Cardiac fibroblast (primary cell): Measurements from ENCODE around the gene NTN1.

Experiments used
- DNase-seq, 2 donors: peaks; one replicate each; pipeline versions ENCODE4 v3.0.0 to v3.0.0-alpha.2; 2010; ENCODE audit warnings: low read depth in 2 of 2
- H3K4me3 ChIP-seq, 2 donors: replicated peaks in 1 of 2; 1 replicate in 1 of 2; 2 replicates in 1 of 2; pipeline ENCODE4 v1.5.1; 2011; ENCODE audit warnings: low read depth in 2 of 2, low read length in 2 of 2, mild to moderate bottlenecking in 2 of 2, moderate library complexity in 1 of 2
- TF ChIP-seq, protein P1 (sequence below): IDR thresholded peaks from one replicate; pipeline ENCODE4 v1.5.1; 2011; ENCODE audit warnings: low read depth, mild to moderate bottlenecking, low read length, inconsistent platforms

Gene NTN1

GRCh38 chr17:9218911-9219310 lies 197.6 kb downstream of the NTN1 start:
- DNase-seq: peak; percentile 43 to 51
- TF ChIP-seq, protein P1, sequence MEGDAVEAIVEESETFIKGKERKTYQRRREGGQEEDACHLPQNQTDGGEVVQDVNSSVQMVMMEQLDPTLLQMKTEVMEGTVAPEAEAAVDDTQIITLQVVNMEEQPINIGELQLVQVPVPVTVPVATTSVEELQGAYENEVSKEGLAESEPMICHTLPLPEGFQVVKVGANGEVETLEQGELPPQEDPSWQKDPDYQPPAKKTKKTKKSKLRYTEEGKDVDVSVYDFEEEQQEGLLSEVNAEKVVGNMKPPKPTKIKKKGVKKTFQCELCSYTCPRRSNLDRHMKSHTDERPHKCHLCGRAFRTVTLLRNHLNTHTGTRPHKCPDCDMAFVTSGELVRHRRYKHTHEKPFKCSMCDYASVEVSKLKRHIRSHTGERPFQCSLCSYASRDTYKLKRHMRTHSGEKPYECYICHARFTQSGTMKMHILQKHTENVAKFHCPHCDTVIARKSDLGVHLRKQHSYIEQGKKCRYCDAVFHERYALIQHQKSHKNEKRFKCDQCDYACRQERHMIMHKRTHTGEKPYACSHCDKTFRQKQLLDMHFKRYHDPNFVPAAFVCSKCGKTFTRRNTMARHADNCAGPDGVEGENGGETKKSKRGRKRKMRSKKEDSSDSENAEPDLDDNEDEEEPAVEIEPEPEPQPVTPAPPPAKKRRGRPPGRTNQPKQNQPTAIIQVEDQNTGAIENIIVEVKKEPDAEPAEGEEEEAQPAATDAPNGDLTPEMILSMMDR: no peak
- no peak overlapping the region for H3K4me3 ChIP-seq

DNA sequence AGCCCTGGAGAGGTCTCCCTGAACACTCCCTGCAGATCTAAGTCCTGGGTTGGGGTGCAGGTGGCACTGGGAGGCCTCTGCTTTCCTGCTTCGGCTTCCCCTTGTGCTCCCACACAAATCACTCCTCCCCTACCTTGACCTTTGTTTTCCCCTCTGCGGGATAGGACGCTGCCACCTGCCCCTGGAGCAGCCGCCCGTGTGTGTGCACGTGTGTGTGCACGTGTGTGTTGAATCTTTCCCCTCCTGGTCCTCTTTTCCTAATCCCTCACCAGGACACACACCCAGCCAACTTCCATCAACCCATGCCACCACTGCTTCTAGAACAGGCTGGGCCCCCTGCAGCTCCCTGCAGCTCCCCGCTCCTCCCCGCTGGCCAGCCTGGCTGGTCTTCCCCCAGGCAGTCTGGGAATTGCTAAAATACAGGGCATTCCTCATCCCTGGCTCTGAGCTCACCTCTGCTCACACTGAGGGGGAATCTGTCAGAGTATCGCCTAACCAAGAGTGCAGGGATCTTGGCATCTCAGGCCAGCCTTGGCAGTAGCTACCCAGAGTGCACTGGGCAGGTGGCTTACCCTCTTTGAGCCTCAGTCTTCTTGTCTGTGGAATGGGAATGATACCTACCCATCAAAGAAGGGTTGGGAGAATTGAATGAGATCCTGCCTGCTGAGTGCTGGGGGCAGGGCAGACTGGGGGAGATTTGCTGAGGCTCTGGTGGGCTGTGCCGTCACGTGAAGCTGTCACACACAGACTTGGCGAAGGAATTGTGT lies 198.5 kb downstream of the NTN1 start:
- H3K4me3 ChIP-seq: no peak overlapping the region
- no peak for DNase-seq
- TF ChIP-seq, protein P1: no peak

- TF ChIP-seq, protein P1: no peak
- no peak for DNase-seq
- H3K4me3 ChIP-seq: no peak overlapping the region
These were observed 199.3 kb downstream of the NTN1 start for GRCh38 chr17:9220398-9221146.

GRCh38 chr17:9221147-9221921 lies 200.0 kb downstream of the NTN1 start:
- H3K4me3 ChIP-seq: no peak overlapping the region
- DNase-seq: no peak
- TF ChIP-seq, protein P1: no peak

DNA sequence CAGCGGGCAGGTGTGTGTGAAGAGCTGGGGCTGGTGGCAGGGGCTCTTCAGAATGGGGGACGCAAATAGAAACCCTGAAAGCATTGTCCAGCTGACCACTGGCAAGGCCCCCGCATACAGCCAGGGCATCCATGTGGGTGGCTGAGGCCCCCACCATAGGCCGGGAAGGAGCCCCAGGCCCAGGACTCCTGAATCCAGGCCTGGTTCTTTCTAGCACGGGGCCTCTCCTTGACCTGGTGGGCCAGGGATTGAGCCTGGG lies 200.5 kb downstream of the NTN1 start:
- no peak overlapping the region for H3K4me3 ChIP-seq
- TF ChIP-seq, protein P1: no peak
- DNase-seq: no peak

DNA sequence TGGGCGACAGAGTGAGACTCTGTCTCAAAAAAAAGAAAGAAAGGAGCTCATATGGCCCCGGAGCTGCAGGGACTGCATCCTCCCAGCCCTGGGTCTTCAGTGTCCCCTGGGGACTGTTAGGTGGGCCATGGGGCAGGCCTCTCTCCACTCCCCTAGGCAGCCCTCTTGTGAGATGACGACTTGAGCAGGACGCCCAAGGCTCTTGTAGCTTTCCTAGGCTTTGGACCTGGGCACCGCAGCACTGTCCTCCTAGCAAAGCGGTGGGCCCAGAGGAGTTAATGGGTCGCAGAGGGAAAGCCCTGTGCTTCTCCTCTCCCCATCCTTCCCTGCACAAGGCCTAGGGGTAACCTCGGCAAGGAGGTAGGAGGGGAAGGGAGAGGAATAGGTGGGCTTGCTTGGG lies 202.2 kb downstream of the NTN1 start:
- no peak overlapping the region for H3K4me3 ChIP-seq
- TF ChIP-seq, protein P1: no peak
- no peak for DNase-seq
